Measurements from ENCODE around the gene ZDHHC12. TPM values are rescaled to one million over a fixed set of nuclear protein-coding genes. Genes with fewer than 3 reads are reported as not detected.

The ZDHHC12 gene
- total and polyA plus RNA-seq, 2 of the 13 experiments (the other 11 are each of a cell fraction or from before 2014, with no cell fraction given) = 25.4 to 28.0 TPM

DNA sequence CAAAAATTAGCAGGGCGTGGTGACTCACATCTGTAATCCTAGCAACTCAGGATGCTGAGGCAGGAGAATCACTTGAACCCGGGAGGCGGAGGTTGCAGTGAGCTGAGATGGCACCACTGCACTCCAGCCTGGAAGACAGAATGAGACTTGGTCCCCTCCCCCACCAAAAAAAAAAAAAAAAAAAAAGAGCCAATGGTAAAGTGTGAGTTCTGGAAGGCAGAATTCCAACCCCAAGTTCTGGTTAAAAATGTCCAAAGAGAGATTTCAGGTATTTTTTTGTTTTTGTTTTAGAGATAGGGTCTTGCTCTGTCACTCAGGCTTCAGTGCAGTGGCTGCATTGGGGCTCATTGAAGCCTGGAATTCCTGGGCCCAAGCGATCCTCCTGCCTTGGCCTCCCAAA lies 36.5 kb downstream of the ZDHHC12 start (continued):
- TF ChIP-seq, protein P1, sequence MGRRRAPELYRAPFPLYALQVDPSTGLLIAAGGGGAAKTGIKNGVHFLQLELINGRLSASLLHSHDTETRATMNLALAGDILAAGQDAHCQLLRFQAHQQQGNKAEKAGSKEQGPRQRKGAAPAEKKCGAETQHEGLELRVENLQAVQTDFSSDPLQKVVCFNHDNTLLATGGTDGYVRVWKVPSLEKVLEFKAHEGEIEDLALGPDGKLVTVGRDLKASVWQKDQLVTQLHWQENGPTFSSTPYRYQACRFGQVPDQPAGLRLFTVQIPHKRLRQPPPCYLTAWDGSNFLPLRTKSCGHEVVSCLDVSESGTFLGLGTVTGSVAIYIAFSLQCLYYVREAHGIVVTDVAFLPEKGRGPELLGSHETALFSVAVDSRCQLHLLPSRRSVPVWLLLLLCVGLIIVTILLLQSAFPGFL (CRISPR knock-in tag; IDR thresholded peaks at IDR 0.05) = no peak
- TF ChIP-seq UBTF (CRISPR knock-in tag; IDR thresholded peaks at IDR 0.05) = no peak
- no peak for TF ChIP-seq ZBED4 (CRISPR knock-in tag; IDR thresholded peaks at IDR 0.05; ENCODE audit: borderline replicate concordance)
- no peak for TF ChIP-seq ATF7-NPFF (CRISPR knock-in tag; IDR thresholded peaks at IDR 0.05; ENCODE audit: low read depth)
- no peak for TF ChIP-seq ARID2 (CRISPR knock-in tag; IDR thresholded peaks at IDR 0.05; ENCODE audit: borderline replicate concordance)
- no peak for TF ChIP-seq NFE2L1 (CRISPR knock-in tag; IDR thresholded peaks at IDR 0.05; ENCODE audit: borderline replicate concordance)
- no peak for TF ChIP-seq ATM (IDR thresholded peaks at IDR 0.05; ENCODE audit: borderline replicate concordance)
- TF ChIP-seq ZSCAN31 (CRISPR knock-in tag; IDR thresholded peaks at IDR 0.05; ENCODE audit: low read depth) = no peak
- TF ChIP-seq ZMYM2 (CRISPR knock-in tag; IDR thresholded peaks at IDR 0.05) = no peak
- no peak for TF ChIP-seq ZNF878 (CRISPR knock-in tag; IDR thresholded peaks at IDR 0.05)

Data from HepG2 (cell line).